HL-60 (cell line): ENCODE results near the gene NRXN3.

Source experiments
- CTCF ChIP-seq: IDR thresholded peaks from one replicate; pipeline ENCODE4 v1.5.1; 2011; ENCODE audit warnings: low read length, control low read depth, inconsistent platforms; ENCODE audit not compliant: insufficient read depth
- GABPA ChIP-seq: IDR thresholded peaks from 2 replicates; pipeline ENCODE4 v1.6.1; 2012; ENCODE audit warnings: low read depth
- POLR2AphosphoS5 ChIP-seq: IDR thresholded peaks from 2 replicates; pipeline ENCODE4 v1.6.1; 2012; ENCODE audit warnings: low read depth
- REST ChIP-seq: IDR thresholded peaks from 2 replicates; pipeline ENCODE4 v1.6.1; 2012; ENCODE audit warnings: low read depth; ENCODE audit not compliant: insufficient replicate concordance
- SPI1 ChIP-seq: IDR thresholded peaks from 2 replicates; pipeline ENCODE4 v1.6.1; 2012; ENCODE audit warnings: low read depth, mild to moderate bottlenecking, borderline replicate concordance

GRCh38 chr14:79354336-79354735 lies 1184.2 kb downstream of the NRXN3 start:
- TF ChIP-seq CTCF (no peak), POLR2AphosphoS5 (no peak), REST (no peak), SPI1 (no peak), GABPA (no peak)
